Measurements from ENCODE around the gene RAB3GAP2. TPM values are rescaled to one million over a fixed set of nuclear protein-coding genes. Genes with fewer than 3 reads are reported as not detected.

RAB3GAP2 gene
- total RNA-seq, 1 experiment from 2014 or later: 64.3 TPM

- TF ChIP-seq IRF1 (CRISPR knock-in tag; IDR thresholded peaks at IDR 0.05) (no peak), PRDM15 (CRISPR knock-in tag; IDR thresholded peaks at IDR 0.05) (no peak)
These were observed 18.0 kb upstream of the RAB3GAP2 start (continued) for GRCh38 chr1:220290140-220290761.

GRCh38 chr1:220287129-220287528 lies 14.9 kb upstream of the RAB3GAP2 start:
- TF ChIP-seq HMGA2 (CRISPR knock-in tag; IDR thresholded peaks at IDR 0.05) (no peak), E2F1 (CRISPR knock-in tag; IDR thresholded peaks at IDR 0.05) (no peak), IRF1 (CRISPR knock-in tag; IDR thresholded peaks at IDR 0.05) (no peak), ATF1 (CRISPR knock-in tag; IDR thresholded peaks at IDR 0.05) (no peak), GABPB1 (CRISPR knock-in tag; IDR thresholded peaks at IDR 0.05) (no peak), GRHL2 (CRISPR knock-in tag; IDR thresholded peaks at IDR 0.05; ENCODE audit: insufficient replicate concordance, severe bottlenecking) (no peak), JUN (CRISPR knock-in tag; IDR thresholded peaks at IDR 0.05) (no peak), NR3C1 (CRISPR knock-in tag; conservative IDR thresholded peaks at IDR 0.05; ENCODE audit: low read depth) (no peak)
- Mint-ChIP-seq H3K27me3 (ENCODE audit: low read depth) (no peaks in the 10 kb centered on the region; the same call in 1 of the 2 replicates), H3K4me3 (no peak overlapping the region), H3K9me3 (no peaks in the 10 kb centered on the region), H3K4me1 (peaks cover 23% of the 10 kb centered on the region), H3K27ac (no peak overlapping the region), H3K36me3 (no peaks in the 10 kb centered on the region)
- CTCF ChIA-PET: interaction anchor here (1.8 kb wide), 1 partner anchor 9 kb away, joined by 8 read pairs; no protein-coding TSS in a partner anchor
- ATAC-seq: no peak
- POLR2A ChIA-PET: interaction anchor here (1.3 kb wide), 1 partner anchor 15 kb away, joined by 3 read pairs; the partner anchor contains the start of gene RAB3GAP2
- DNase-seq (ENCODE audit: low spot score): no peak

GRCh38 chr1:220283625-220284024 lies 11.4 kb upstream of the RAB3GAP2 start:
- Mint-ChIP-seq H3K9me3 (no peaks in the 10 kb centered on the region), H3K4me1 (no peaks in the 10 kb centered on the region), H3K4me3 (no peak overlapping the region), H3K27ac (no peak overlapping the region), H3K27me3 (ENCODE audit: low read depth) (no peaks in the 10 kb centered on the region; the same call in 1 of the 2 replicates), H3K36me3 (no peaks in the 10 kb centered on the region)
- no peak for ATAC-seq
- ChIA-PET POLR2A (no interaction called here), CTCF (interaction anchor here (0.7 kb wide), 1 partner anchor 13 kb away, joined by 4 read pairs; no protein-coding TSS in a partner anchor)
- DNase-seq (ENCODE audit: low spot score): no peak
- TF ChIP-seq STAT6 (CRISPR knock-in tag; conservative IDR thresholded peaks at IDR 0.05; ENCODE audit: low read depth) (no peak), GABPB1 (CRISPR knock-in tag; IDR thresholded peaks at IDR 0.05) (no peak), ZNF532 (CRISPR knock-in tag; IDR thresholded peaks at IDR 0.05; ENCODE audit: borderline replicate concordance) (no peak), ERG (CRISPR knock-in tag; IDR thresholded peaks at IDR 0.05) (no peak), PRRX2 (CRISPR knock-in tag; IDR thresholded peaks at IDR 0.05) (no peak), NFE2L1 (CRISPR knock-in tag; IDR thresholded peaks at IDR 0.05) (no peak), USF2 (CRISPR knock-in tag; IDR thresholded peaks at IDR 0.05) (no peak)
